Peyer's patch (tissue), 4 donors: Measurements from ENCODE around the gene PGAP3.

Source experiments
- CTCF ChIP-seq, 6 experiments: fragments of 450-650 bp in 4 of 6; fragments of 200-600 bp in 2 of 6; sonication (generic) in 1 of 6; IDR thresholded peaks; one replicate each; pipeline ENCODE4 v1.5.1; 2017 to 2019; ENCODE audit warnings: antibody characterized with exemption in 6 of 6, mild to moderate bottlenecking in 3 of 6, moderate library complexity in 1 of 6
- POLR2A ChIP-seq, 2 donors: fragments of 450-650 bp; IDR thresholded peaks; one replicate each; pipeline ENCODE4 v1.5.1; 2017; ENCODE audit warnings: antibody characterized with exemption in 2 of 2, mild to moderate bottlenecking in 2 of 2, moderate library complexity in 2 of 2

GRCh38 chr17:39714234-39714633, 26.4 kb upstream of the PGAP3 start:
- TF ChIP-seq CTCF (IDR thresholded peaks at IDR 0.05), result no peak
- no peak for TF ChIP-seq POLR2A (IDR thresholded peaks at IDR 0.05)
